Effector memory CD4-positive, alpha-beta T cell (primary cell): ENCODE data around the gene IST1.
"Not testable (repeated sequence)": the region's sequence is repeated elsewhere in the genome, so short reads cannot be mapped to it uniquely, and the experiment has no call there.

Experiments used
- DNase-seq, 3 donors: peaks; one replicate each; pipeline ENCODE4 v3.0.0-alpha.2; 2020
- H3K27ac ChIP-seq: 2 replicates; pipeline ENCODE4 v1.7.0; 2013; ENCODE audit warnings: mild to moderate bottlenecking, low read length, moderate library complexity; ENCODE audit not compliant: insufficient read depth, poor library complexity, severe bottlenecking
- H3K27me3 ChIP-seq: replicated peaks from 2 replicates; pipeline ENCODE4 v1.7.0; 2013; ENCODE audit warnings: mild to moderate bottlenecking, low read length; ENCODE audit not compliant: insufficient read depth, control insufficient read depth, poor library complexity, severe bottlenecking
- H3K36me3 ChIP-seq: 2 replicates; pipeline ENCODE4 v1.7.0; 2013; ENCODE audit warnings: mild to moderate bottlenecking, low read length, moderate library complexity; ENCODE audit not compliant: control insufficient read depth, insufficient read depth
- H3K4me1 ChIP-seq: 2 replicates; pipeline ENCODE4 v1.7.0; 2013; ENCODE audit warnings: low read length, mild to moderate bottlenecking; ENCODE audit not compliant: control insufficient read depth, insufficient read depth, poor library complexity, severe bottlenecking
- H3K4me3 ChIP-seq: 2 replicates; pipeline ENCODE4 v1.7.0; 2013; ENCODE audit warnings: low read length, low read depth, mild to moderate bottlenecking; ENCODE audit not compliant: insufficient read depth, poor library complexity, severe bottlenecking
- H3K9me3 ChIP-seq: 2 replicates; pipeline ENCODE4 v1.7.0; 2013; ENCODE audit warnings: mild to moderate bottlenecking, low read length, moderate library complexity; ENCODE audit not compliant: control insufficient read depth

The IST1 gene

GRCh38 chr16:71895679-71896365 lies 491 bp downstream of the IST1 start:
- Histone ChIP-seq H3K9me3 (no peaks in the 10 kb centered on the region), H3K27ac (peak overlapping the region; percentile 97), H3K4me3 (peak overlapping the region; percentile 98), H3K4me1 (peaks cover 31% of the 10 kb centered on the region), H3K36me3 (no peaks in the 10 kb centered on the region), H3K27me3 (no peaks in the 10 kb centered on the region)
- DNase-seq, result peak in 1 of 3 donors; percentile 10

- Histone ChIP-seq H3K27me3 (no peaks in the 10 kb centered on the region), H3K27ac (peak overlapping the region; percentile 97), H3K36me3 (no peaks in the 10 kb centered on the region), H3K4me1 (peaks cover 33% of the 10 kb centered on the region), H3K4me3 (peak overlapping the region; percentile 98), H3K9me3 (no peaks in the 10 kb centered on the region)
- no peak for DNase-seq
Observed at GRCh38 chr16:71896764-71897368, 1.5 kb downstream of the IST1 start.

GRCh38 chr16:71899171-71899570 lies 3.8 kb downstream of the IST1 start:
- peaks cover 33% of the 10 kb centered on the region for H3K4me1 ChIP-seq
- H3K9me3 ChIP-seq, result no peaks in the 10 kb centered on the region
- no peak overlapping the region for H3K4me3 ChIP-seq
- no peak for DNase-seq
- H3K27me3 ChIP-seq, result no peaks in the 10 kb centered on the region
- no peak overlapping the region for H3K27ac ChIP-seq
- H3K36me3 ChIP-seq, result no peaks in the 10 kb centered on the region

GRCh38 chr16:71902656-71903365 lies 7.5 kb downstream of the IST1 start:
- Histone ChIP-seq H3K27me3 (no peaks in the 10 kb centered on the region), H3K4me3 (no peak overlapping the region), H3K4me1 (peaks cover 29% of the 10 kb centered on the region), H3K36me3 (no peaks in the 10 kb centered on the region), H3K27ac (no peak overlapping the region), H3K9me3 (no peaks in the 10 kb centered on the region)
- DNase-seq, result no peak

GRCh38 chr16:71903608-71904007 lies 8.3 kb downstream of the IST1 start:
- Histone ChIP-seq H3K4me1 (peaks cover 29% of the 10 kb centered on the region), H3K9me3 (no peaks in the 10 kb centered on the region), H3K27me3 (no peaks in the 10 kb centered on the region), H3K4me3 (no peak overlapping the region), H3K27ac (no peak overlapping the region), H3K36me3 (no peaks in the 10 kb centered on the region)
- no peak for DNase-seq

GRCh38 chr16:71904239-71904638 lies 8.9 kb downstream of the IST1 start:
- no peak for DNase-seq
- Histone ChIP-seq H3K9me3 (no peaks in the 10 kb centered on the region), H3K36me3 (no peaks in the 10 kb centered on the region), H3K27ac (no peak overlapping the region), H3K27me3 (no peaks in the 10 kb centered on the region), H3K4me3 (no peak overlapping the region), H3K4me1 (peaks cover 22% of the 10 kb centered on the region)

- H3K27ac ChIP-seq, H3K9me3 ChIP-seq, DNase-seq, H3K4me3 ChIP-seq, H3K27me3 ChIP-seq, H3K36me3 ChIP-seq: not testable (repeated sequence)
- H3K4me1 ChIP-seq, result peaks cover 20% of the 10 kb centered on the region
Observed at GRCh38 chr16:71905765-71906164, 10.4 kb downstream of the IST1 start.

- Histone ChIP-seq H3K4me1 (peaks cover 8% of the 10 kb centered on the region), H3K27ac (no peak overlapping the region), H3K27me3 (no peaks in the 10 kb centered on the region), H3K9me3 (no peaks in the 10 kb centered on the region), H3K36me3 (peaks cover 5% of the 10 kb centered on the region), H3K4me3 (no peak overlapping the region)
- DNase-seq, result no peak
Observed at GRCh38 chr16:71911121-71911520, 15.8 kb downstream of the IST1 start.

- Histone ChIP-seq H3K27me3 (no peaks in the 10 kb centered on the region), H3K4me1 (peaks cover 10% of the 10 kb centered on the region), H3K27ac (no peak overlapping the region), H3K36me3 (peaks cover 19% of the 10 kb centered on the region), H3K9me3 (no peaks in the 10 kb centered on the region), H3K4me3 (no peak overlapping the region)
- no peak for DNase-seq
Observed at GRCh38 chr16:71912534-71913275, 17.4 kb downstream of the IST1 start.
